UCSD-AML1 (cell line): ENCODE results near the gene POU3F1.

ENCODE experiments used
- DNase-seq: peaks from one replicate; lab custom pipeline; 2025; ENCODE audit not compliant: unreplicated experiment; lab: John Stamatoyannopoulos, UW

POU3F1 gene

GRCh38 chr1:38006008-38006828 lies 40.4 kb downstream of the POU3F1 start:
- DNase-seq = peak; percentile 51

GRCh38 chr1:38005195-38006007 lies 41.2 kb downstream of the POU3F1 start, which contains the start of gene FHL3:
Gene FHL3 (minus strand): TSS chr1:38005514. CDS start chr1:37999412, 6,102 bp downstream.
- peak; percentile 85 for DNase-seq

GRCh38 chr1:38004284-38005108 lies 42.1 kb downstream of the POU3F1 start:
- no peak for DNase-seq

- no peak for DNase-seq
These were observed 43.0 kb downstream of the POU3F1 start for GRCh38 chr1:38003261-38004250.

- DNase-seq = peak; percentile 75
These were observed 45.8 kb downstream of the POU3F1 start for GRCh38 chr1:38000529-38001455.

GRCh38 chr1:38000233-38000528 lies 46.4 kb downstream of the POU3F1 start:
- no peak for DNase-seq

GRCh38 chr1:37999430-38000232 lies 47.0 kb downstream of the POU3F1 start:
- peak; percentile 83 for DNase-seq

GRCh38 chr1:37998913-37999429 lies 47.6 kb downstream of the POU3F1 start:
- DNase-seq = no peak

GRCh38 chr1:37998089-37998808 lies 48.3 kb downstream of the POU3F1 start:
- DNase-seq = no peak

GRCh38 chr1:37997256-37998088 lies 49.1 kb downstream of the POU3F1 start:
- no peak for DNase-seq

- DNase-seq = no peak
These were observed 50.7 kb downstream of the POU3F1 start for GRCh38 chr1:37995751-37996345.

GRCh38 chr1:37994886-37995566 lies 51.6 kb downstream of the POU3F1 start:
- no peak for DNase-seq
